Mammary epithelial cell (primary cell): ENCODE measurements around the gene AQP6.
"Not testable (repeated sequence)": the region's sequence is repeated elsewhere in the genome, so short reads cannot be mapped to it uniquely, and the experiment has no call there.

Source experiments
- EZH2 ChIP-seq: IDR thresholded peaks from 2 replicates; pipeline ENCODE4 v1.6.1; 2012; ENCODE audit warnings: low read length, inconsistent platforms, borderline replicate concordance
- TF ChIP-seq, protein P1 (sequence below), 2 donors: IDR thresholded peaks in 1 of 2; conservative IDR thresholded peaks in 1 of 2; 2 replicates each; pipeline ENCODE4 v1.5.1; 2011 to 2012; ENCODE audit warnings: inconsistent platforms in 2 of 2, low read length in 2 of 2, mild to moderate bottlenecking in 2 of 2, control low read depth in 1 of 2, low read depth in 1 of 2; ENCODE audit not compliant: insufficient read depth in 1 of 2; ENCODE audit errors: extremely low read depth in 1 of 2

DNA sequence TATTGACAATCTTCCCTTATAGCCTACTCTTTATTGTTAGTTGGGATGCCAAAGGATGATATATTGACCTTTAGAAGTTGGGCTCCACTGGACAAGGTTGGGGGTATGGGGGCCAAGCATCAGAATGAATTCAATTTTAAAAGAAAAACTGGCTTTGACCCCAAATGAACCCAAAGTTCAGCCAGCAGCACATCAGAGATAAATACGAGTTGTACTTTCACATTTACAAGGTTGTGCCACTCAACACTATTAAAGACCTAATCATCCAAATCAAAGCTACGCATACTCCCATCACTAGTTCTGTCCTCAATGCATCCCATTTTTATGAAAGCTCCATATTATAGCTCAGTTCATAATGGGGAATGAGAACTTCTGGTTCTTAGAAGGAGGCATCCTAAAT, 16.7 kb downstream of the AQP6 start:
- TF ChIP-seq, protein P1, sequence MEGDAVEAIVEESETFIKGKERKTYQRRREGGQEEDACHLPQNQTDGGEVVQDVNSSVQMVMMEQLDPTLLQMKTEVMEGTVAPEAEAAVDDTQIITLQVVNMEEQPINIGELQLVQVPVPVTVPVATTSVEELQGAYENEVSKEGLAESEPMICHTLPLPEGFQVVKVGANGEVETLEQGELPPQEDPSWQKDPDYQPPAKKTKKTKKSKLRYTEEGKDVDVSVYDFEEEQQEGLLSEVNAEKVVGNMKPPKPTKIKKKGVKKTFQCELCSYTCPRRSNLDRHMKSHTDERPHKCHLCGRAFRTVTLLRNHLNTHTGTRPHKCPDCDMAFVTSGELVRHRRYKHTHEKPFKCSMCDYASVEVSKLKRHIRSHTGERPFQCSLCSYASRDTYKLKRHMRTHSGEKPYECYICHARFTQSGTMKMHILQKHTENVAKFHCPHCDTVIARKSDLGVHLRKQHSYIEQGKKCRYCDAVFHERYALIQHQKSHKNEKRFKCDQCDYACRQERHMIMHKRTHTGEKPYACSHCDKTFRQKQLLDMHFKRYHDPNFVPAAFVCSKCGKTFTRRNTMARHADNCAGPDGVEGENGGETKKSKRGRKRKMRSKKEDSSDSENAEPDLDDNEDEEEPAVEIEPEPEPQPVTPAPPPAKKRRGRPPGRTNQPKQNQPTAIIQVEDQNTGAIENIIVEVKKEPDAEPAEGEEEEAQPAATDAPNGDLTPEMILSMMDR (conservative IDR thresholded peaks at IDR 0.05 in 1 of 2, IDR thresholded peaks at IDR 0.05 in 1 of 2; ENCODE audit: extremely low read depth in 1 of 2, insufficient read depth in 1 of 2, low read depth in 1 of 2, low read length in 2 of 2) = not testable (repeated sequence)
- not testable (repeated sequence) for TF ChIP-seq EZH2
